SHP77 treated with DMSO at 0.1 percent for 48 hours (cell line): ENCODE measurements around the gene KNDC1.

Experiments used
- DNase-seq: peaks from one replicate; lab custom pipeline; 2025; lab: John Stamatoyannopoulos, UW

The KNDC1 gene

DNA sequence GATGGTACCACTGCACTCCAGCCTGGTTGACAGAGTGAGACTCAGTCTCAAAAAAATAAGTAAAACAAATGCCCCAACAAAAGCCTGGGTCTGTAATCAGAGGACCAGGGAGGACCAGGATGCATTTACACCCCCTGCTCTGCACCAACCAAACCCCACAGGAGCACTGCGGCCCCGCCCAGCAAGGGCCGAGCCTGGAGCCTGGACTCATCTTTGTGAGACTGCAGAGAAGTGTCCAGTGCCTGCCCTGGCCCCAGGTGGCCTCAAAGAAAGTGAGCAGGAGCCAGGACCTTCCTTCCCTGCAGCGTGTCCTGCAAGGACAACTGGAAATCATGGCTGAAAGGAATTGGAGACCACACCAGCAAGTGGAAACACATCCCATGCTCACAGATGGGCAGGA lies 31.6 kb downstream of the KNDC1 start:
- DNase-seq = no peak

DNA sequence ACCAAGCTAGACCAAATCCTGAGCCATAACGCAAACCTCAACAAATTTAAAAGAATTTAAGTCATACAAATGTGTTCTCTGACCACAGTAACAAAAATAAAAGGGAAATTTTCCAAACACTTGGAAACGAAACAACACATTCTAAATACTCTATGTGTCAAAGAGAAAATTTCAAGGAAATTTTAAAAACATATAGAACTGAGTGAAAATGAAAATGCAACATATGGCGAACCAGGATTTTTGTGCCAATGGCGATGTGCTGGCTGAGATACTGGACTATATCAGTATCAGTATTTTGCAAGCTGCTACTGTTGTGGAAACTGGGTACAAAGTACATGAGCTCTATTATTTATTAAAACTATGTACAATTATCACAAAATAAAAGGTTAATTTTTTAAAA lies 34.1 kb downstream of the KNDC1 start:
- DNase-seq = no peak

DNA sequence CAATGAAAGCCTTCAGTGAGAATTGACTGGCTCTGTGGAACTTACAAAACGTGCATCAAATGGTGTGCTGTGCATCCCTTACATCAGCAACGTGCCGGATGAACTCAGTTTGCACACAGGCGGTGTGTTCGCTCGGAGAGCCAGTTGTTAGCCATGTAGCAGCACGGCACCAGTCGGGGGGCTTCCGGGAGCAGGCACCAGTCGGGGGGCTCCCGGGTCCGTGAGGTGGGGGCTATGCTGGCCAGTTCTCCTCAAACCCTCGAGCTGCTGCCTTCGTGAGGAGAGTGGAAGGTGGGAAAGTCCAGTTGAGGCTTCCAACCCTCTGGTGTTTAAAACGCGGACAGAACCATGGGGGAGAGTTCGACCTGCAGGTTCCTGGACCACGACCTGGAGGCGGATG lies 35.1 kb downstream of the KNDC1 start:
- no peak for DNase-seq

DNA sequence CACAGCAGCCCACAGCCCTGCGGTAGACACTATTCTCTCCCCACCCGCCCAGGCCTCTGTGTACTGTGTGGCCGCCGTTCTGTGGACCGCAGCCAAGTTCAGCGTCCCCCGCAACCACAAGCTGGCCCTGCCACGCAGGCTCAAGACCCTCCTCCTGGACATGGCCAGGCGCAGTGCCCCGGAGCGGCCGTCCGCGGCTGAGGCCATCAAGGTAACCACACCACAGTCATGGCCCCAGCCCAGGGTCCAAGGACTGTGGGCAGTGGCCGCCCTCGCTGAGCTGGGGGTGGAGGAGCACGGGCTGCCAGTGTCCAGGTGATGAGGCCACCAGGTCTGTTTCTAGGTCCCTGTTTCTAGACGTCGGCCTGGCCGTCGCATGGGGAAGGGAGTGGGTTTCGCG lies 35.6 kb downstream of the KNDC1 start:
- no peak for DNase-seq

DNA sequence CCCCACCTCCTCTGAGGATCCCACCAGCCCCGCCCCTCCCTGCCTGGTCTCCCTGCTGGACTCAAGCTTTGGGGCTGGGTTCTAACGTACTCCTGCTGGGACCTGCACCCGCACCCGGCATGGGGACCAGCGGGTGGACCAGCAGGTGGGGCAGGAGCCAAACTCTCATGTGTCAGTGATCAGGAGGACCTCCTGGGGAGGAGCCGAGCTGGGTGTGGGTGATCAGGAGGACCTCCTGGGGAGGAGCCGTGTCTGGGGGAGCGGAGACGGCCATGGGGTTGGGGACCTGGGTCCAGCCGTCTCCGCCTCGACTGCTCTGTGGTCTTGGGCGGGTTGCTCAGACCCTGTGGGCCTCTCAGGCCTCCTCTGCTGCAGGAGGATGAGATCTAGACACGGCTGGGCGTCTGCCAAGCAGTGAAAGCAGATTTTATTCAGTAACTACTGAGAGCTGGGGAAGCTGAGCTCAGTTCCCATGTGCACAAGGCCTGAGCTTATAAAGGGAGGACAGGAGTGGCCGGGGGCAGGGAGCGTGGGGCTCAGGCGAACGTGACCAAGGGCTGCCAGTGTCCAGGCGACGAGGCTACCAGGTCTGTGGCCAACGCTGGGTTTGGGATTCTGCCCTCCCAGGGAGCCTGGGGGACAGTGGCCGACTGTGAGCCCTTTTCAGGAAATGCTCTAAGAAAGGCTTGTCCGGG lies 36.3 kb downstream of the KNDC1 start:
- no peak for DNase-seq

DNA sequence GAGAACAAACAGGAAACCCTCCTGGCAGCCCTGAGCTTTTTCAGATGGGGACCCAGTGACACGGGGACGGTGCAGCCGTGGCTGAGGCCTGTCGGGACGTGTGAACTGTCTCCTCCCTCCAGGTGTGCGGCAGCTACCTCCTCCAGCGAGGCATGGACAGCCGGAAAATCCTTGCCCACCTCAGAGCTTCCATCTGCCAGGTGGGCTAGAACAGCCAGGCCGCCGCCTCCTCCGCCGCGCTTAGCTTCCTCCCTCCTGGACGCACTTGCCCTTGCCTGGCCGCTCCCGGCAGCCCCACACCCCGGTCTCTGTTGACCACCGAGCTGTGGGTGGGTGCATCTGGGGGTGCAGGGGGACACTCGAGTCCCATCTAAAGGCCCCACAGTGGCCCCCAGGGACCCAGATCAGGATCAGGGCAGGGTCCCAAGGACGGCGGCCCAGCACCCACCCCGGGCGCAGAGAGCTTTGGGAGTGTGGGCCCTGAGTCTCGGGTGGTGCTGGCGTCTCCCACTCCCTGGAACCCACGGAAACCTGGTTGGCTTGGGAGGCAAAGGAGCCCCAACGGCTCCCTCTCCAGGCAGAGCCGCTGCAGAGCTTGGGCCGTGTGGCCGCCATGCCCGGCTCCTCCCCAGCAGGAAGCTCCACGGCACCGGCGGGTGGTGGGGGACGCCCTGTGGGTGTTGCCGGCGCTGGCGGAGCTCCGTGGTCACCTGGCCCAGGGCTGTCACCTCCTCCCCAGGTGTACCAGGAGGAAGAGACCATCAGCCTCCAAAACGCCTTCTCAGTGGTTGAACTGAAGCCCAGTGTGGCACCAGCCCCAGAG lies 37.1 kb downstream of the KNDC1 start:
- DNase-seq = no peak

DNA sequence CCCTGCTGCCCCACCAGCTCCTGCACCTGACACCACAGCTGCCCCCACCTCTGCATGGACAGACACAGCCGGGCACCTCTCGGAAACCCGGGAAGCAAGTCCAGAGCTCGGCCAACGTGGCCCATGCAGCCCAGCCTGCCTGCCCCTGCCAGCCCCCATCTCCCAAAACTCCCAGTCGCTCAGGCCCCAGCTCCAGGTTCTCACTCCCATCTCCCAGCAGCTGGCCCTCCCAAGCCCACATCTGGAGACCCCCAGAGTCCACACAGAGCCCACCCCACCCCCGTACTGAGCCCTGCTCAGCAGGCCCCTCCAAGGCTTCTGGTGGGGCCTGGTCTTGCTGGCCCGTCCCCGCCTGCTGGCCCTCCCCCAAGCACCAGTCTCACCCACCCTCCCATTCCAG lies 37.8 kb downstream of the KNDC1 start:
- no peak for DNase-seq

DNA sequence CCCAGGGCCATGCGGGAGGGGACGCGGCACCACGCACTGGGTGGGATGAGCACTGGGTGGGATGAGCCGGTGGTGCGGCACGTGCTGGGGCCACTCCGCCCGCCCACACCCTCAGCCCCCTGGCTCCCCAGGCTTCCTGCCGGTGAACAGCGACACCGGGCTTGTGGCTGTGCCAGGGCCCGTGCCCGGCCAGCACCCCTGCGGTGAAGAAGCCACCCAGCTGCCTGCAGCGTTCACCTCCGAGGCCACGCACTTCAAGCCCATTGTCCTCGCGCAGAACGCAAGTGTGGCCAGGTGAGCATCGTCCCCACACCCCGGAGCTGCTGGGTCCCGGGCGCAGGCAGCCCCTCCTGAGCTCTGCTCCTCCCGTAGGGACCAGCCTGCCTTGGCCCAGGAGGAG lies 38.2 kb downstream of the KNDC1 start:
- no peak for DNase-seq

DNA sequence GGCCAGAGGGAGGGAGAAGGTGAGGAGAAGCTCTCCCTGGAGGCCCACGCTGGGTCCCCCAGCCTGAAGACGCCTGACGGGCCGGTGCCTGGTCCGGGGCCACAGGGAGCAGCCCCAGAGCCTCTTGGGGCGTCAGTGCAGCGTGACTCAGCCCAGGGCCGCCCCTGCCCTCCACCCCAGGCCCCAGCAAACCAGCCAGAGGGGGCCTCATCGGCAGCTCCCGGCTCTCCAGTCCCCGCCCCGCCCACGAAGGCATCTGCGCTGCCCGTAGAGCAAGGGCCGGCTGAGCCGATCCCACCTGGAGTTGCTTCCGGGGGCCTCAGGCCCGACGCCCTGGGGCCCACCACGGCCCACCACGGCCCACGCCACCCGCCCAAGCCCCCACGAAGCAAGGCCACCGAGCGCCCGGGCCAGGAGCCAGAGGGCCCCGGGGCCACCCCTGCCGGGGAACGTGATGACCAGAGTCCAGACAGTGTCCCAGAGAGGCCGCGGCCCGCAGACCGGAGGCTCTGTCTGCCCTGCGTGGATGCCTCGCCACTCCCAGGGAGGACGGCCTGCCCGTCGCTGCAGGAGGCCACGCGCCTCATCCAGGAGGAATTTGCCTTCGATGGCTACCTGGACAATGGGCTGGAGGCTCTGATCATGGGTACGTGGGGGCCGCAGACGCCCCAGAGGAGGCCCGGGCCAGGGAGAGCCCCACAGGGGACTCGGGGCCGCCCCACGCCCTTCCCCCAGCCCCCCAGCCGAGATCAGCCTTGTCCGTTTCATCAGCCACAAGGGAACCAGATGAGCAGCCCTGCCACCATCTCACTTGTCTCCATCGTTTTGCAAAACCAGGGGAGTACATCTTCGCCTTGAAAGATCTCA lies 38.8 kb downstream of the KNDC1 start:
- no peak for DNase-seq

DNA sequence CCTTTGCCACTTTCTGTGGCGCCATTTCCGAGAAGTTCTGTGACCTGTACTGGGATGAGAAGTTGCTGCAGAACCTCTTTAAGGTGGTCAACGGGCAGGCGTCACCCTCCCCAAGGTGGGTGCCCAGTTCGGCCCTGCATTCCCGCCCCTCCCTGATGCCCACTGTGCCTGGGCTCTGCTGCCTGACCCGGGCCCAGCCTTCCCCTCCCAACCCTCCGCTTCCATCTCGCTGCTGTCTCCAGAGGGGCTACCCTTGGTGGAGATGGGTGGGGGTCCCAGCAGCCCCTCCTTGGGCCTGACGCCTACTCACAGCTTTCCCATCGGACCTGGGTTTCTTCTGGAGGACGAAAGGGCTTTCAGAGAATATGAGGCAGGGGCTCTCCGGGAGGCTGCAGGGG lies 39.5 kb downstream of the KNDC1 start:
- DNase-seq = no peak

DNA sequence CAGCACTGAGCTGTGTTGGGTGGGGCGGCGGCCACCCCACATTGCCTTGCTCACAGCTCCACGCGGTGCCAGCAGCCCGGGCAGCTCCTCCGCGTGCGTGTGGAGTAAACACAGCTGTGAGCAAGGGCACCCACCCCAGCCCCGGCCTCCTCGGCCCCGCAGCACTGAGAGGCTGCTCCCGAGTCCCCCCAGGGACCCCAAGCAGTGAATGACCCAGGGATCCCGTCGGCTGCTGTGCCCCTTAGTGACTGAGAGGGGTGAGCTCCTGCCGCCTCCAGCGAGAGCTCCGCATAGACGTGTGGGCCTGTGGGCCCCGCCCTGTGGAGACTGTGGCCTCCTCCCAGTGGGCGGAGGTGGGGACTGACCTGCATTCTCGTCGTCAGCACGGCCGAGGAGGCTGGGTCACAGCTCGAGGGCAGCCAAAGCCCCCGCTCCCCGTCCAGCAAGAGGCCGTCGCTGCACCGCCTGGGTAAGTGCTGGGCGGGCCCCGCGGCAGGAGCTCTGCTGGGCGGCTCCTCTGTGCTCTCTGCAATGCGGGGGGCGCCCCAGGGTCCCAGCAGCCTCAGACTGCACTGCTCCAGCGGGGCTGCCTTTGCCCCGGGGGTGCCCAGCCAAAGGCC lies 40.1 kb downstream of the KNDC1 start:
- DNase-seq = no peak

DNA sequence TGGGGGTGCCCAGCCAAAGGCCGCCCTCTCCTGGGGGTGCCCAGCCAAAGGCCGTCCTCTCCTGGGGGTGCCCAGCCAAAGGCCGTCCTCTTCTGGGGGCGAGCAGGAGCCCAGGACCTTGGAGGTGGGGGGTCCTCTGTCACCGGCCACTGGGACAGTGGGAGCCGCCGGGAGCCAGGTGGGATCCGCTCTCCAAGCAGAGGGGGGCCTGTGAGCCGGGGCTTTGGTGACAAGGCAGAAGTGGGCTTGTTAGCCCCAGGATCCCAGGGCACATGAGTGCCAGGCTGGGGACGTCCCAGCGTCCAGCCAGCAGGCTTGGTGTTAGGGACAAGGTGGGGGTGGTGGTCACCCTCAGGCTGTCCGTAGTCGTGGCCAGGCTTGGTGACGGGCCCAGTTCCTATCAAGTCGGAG lies 40.6 kb downstream of the KNDC1 start:
- no peak for DNase-seq

DNA sequence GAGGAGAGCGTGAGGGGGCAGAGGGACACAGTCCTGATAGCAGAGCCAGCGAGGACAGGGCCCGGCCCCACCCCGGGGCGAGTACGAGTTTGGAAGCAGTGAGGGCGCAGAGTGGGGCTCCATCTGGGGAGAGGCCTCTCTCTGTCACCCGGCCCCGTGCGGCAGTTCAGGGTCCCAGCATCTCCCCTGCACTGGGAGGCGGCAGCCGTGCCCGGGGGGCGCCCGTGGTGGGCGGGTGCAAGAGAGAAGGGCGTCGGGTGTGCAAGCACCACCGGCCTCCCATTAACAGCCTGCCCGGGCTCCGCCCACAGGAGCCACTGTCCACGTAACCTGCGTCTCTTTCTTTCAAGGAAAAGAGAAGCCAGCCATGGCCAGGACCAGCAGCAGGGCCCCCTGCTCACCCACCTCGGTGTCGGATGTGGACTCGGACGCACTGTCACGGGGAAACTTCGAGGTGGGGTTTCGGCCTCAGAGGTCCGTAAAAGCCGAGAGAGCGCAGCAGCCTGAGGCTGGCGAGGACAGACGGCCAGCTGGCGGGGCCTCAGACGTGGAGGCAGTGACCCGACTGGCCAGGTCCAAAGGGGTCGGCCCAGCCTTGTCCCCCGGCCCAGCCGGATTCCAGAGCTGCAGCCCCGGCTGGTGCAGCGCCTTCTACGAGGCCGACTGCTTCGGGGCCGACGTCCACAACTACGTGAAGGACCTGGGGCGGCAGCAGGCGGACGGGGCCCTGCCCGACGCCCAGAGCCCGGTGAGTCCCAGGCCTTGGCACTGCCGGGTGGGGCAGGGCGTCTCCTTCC lies 41.3 kb downstream of the KNDC1 start:
- no peak for DNase-seq

DNA sequence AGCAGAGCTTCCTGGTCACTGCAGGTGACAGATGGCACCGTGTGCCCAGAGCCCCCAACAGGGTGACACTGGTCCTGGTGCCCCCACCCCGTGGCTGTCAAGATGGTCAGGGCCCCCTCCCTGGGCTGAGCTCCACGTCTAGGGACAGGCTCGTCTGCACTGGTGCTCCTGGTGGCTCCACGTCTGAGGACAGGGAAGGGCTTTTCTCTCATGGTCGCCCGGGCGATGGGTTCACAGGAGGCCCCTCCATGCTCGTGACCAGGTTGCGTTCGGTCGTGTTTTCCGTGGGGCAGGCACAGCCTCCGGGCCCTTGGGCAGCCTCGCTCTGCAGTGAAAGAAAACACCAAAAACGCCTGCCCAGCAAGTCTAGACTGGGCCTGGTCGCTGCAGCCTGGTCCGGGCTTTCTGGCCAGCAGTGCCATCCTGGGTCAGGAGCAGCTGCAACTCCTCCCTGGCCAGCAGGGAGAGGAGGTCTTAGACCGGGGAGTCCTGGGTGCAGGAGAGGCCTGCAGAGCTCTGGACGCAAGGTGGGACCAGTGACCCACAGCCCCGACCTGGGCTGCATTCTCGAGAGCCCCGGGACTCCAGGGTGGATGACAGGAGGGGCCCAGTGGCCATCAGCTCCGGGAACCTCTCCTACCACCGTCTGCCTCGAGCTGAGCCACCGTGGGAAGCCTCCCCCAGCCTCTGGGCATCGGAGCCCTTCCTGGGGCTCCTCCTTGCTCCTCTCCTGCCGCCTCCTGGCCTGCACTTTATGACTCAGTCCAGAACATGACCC lies 42.1 kb downstream of the KNDC1 start:
- no peak for DNase-seq

DNA sequence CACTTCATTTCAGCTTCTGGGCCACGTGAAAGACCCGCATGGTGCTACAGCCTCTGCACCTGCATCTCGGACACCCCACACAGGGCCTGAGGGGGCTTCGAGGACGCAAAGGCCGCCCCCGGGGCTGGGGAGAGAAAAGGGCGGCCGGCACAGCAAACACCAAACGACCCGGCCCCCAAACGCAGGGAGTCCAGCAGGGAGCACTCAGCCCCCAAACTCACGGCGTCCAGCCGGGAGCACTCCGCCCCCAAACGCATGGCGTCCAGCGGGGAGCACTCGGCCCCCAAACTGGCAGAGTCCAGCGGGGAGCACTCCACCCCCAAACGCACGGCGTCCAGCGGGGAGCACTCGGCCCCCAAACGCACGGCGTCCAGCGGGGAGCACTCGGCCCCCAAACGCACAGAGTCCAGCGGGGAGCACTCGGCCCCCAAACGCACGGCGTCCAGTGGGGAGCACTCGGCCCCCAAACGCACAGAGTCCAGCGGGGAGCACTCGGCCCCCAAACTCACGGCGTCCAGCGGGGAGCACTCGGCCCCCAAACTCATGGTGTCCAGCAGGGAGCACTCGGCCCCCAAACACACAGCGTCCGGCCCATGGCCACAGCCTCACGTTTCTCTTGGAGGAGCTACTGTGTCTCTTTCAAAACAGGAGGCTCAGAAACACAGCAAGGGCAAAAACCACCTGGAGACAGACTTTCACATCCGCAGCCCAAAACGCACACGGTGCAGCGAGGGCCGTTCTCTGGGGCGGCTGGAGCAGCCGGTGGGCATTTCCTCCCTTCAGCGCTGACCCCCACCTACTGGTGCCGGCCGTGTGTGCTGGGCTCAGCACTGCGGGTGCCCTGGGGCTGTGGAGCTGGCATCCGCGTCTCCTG lies 43.0 kb downstream of the KNDC1 start:
- no peak for DNase-seq

DNA sequence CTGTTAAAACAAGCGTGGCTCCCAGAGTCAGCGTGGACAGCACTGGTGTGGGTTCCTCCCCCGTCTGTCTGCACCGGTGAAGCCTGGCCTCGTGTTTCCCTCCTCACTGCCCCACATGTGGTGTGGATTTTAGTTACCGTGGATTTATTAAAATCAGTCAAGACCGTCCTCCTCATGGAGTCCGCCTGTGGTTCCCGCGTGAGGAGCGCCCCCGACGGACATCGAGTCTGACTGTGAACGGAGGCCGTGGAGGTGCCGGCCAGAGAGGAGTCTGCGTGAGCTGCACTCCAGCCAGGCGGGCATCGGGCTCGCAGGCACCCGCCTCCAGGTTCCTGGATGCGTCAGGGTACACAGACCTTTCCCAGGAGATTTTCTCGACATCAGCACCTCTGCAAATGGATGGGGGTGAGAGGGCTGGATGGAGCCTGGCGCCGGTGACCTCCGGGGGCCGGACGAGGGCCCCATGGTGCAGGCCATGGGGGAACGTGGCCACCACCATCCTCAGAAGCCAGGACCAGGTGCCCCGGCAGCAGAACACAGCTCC lies 43.7 kb downstream of the KNDC1 start:
- DNase-seq = no peak

DNA sequence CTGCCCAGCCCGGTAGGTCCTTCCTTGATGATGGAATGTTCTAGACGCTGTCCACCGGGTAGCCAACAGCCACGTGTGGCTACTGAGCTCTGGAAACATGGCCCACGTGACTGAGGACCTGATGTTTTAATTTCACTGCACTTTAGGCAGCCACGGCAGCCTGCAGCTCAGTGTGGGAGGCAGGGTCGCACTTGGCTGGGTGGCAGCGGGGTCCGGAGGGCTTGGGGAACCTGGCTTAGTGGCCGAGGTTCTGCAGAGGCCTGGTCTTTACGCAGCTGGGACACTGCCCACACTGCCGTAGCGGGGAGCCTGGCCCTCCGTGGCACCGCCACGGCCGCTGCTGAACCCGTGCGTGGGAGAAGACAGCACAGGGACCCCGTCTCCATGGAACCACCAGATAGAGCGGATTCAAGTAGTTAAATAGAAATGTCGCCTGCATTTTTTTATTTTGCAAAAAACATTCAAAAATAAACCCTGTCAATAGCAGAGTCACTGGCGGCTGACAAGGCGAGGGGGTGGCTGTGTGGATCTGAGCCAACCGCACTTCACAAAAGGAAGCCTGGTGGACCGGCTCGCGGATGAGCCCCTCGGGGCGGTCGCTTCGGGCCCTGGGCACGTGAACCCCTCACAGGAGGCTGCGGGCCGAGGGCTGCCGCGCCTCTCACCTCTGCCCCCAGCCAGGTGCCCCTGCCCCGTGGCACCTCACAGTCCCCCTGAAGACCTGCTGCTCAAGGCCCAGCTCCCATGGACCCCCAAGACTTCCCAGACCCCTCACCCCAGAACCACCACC lies 44.4 kb downstream of the KNDC1 start:
- no peak for DNase-seq

DNA sequence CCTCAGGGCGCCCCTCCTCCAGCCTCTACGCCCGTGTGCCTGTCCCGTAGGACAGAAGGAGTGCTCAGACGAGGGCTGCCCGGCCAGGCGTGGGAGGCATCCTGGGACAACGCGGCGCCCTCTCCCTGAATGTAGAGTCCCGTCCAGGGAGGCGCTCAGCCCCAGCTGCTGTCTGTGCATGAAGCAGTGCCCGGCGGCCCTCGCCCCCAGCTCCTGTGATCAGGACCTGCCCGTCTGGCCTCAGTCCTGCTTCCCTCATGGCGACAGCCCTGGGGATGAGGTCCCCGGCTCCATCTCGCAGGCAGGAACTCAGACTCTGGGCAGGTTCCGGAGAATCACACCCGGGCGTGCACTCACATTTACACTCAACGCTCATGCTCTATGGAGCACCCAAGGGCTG lies 45.1 kb downstream of the KNDC1 start:
- no peak for DNase-seq
